SU-DHL-6 (cell line): ENCODE data around the gene CRAT.
"Not testable (repeated sequence)": the region's sequence is repeated elsewhere in the genome, so short reads cannot be mapped to it uniquely, and the experiment has no call there.

Experiments used
- H2AFZ ChIP-seq: fragments of 200-600 bp; sonication (generic); 2 replicates; pipeline ENCODE4 v1.6.1; 2014; ENCODE audit warnings: low read depth, mild to moderate bottlenecking, moderate library complexity, mixed read lengths, antibody characterized with exemption, low read length; ENCODE audit not compliant: severe bottlenecking
- H3F3A ChIP-seq: fragments of 200-600 bp; shearing (Covaris generic); 2 replicates; pipeline ENCODE4 v1.6.0; 2016; ENCODE audit warnings: antibody characterized with exemption, mild to moderate bottlenecking; ENCODE audit not compliant: insufficient read depth
- H3K27ac ChIP-seq: fragments of 200-600 bp; sonication (generic); 2 replicates; pipeline ENCODE4 v1.5.1; 2016; ENCODE audit warnings: low read depth, mild to moderate bottlenecking, low read length, moderate library complexity, mixed read lengths
- H3K27me3 ChIP-seq: fragments of 200-600 bp; sonication (generic), shearing (Covaris generic); 2 replicates; pipeline ENCODE4 v1.6.0; 2014; ENCODE audit warnings: mild to moderate bottlenecking, low read length
- H3K36me3 ChIP-seq: fragments of 200-600 bp; sonication (generic); 2 replicates; pipeline ENCODE4 v1.6.1; 2014; ENCODE audit warnings: mild to moderate bottlenecking, low read length, mixed read lengths
- H3K4me2 ChIP-seq: fragments of 300-600, 200-600 bp; shearing (Covaris generic), sonication (generic); 2 replicates; pipeline ENCODE4 v1.6.0; 2014; ENCODE audit warnings: low read length, low read depth, mild to moderate bottlenecking; ENCODE audit not compliant: poor library complexity, severe bottlenecking
- H3K4me3 ChIP-seq: fragments of 200-600 bp; sonication (generic); 2 replicates; pipeline ENCODE4 v1.5.1; 2014; ENCODE audit warnings: antibody characterized with exemption, low read length, mild to moderate bottlenecking, mixed read lengths; ENCODE audit not compliant: insufficient read depth, poor library complexity, severe bottlenecking
- H3K79me2 ChIP-seq: fragments of 200-600 bp; sonication (generic); 2 replicates; pipeline ENCODE4 v1.6.1; 2014; ENCODE audit warnings: mild to moderate bottlenecking, low read length, moderate library complexity; ENCODE audit not compliant: insufficient read depth
- H3K9ac ChIP-seq: fragments of 200-600 bp; sonication (generic); 2 replicates; pipeline ENCODE4 v1.7.0; 2014; ENCODE audit warnings: mild to moderate bottlenecking, low read length
- H3K9me2 ChIP-seq: fragments of 200-600 bp; sonication (generic); replicated peaks from 2 replicates; pipeline ENCODE4 v1.6.1; 2014; ENCODE audit warnings: low read length; ENCODE audit not compliant: insufficient read depth
- H3K9me3 ChIP-seq: fragments of 200-600 bp; sonication (generic); 2 replicates; pipeline ENCODE4 v1.6.1; 2014; ENCODE audit warnings: low read length, mixed read lengths; ENCODE audit not compliant: insufficient read depth
- H4K20me1 ChIP-seq: fragments of 200-600 bp; sonication (generic); 2 replicates; pipeline ENCODE4 v1.6.1; 2014; ENCODE audit warnings: low read depth, mild to moderate bottlenecking, antibody characterized with exemption, low read length, moderate library complexity, mixed read lengths
- CTCF ChIP-seq: fragments of 200-600 bp; sonication (generic); IDR thresholded peaks from one replicate; pipeline ENCODE4 v1.5.1; 2017; ENCODE audit warnings: antibody characterized with exemption, mild to moderate bottlenecking, low read length, moderate library complexity; ENCODE audit not compliant: insufficient read depth, poor library complexity, severe bottlenecking
- EZH2phosphoT487 ChIP-seq: fragments of 200-600 bp; sonication (generic), shearing (Covaris generic); conservative IDR thresholded peaks from 2 replicates; pipeline ENCODE4 v1.6.1; 2018; ENCODE audit warnings: mild to moderate bottlenecking, antibody characterized with exemption, low read length, moderate library complexity, mixed read lengths

Gene CRAT

DNA sequence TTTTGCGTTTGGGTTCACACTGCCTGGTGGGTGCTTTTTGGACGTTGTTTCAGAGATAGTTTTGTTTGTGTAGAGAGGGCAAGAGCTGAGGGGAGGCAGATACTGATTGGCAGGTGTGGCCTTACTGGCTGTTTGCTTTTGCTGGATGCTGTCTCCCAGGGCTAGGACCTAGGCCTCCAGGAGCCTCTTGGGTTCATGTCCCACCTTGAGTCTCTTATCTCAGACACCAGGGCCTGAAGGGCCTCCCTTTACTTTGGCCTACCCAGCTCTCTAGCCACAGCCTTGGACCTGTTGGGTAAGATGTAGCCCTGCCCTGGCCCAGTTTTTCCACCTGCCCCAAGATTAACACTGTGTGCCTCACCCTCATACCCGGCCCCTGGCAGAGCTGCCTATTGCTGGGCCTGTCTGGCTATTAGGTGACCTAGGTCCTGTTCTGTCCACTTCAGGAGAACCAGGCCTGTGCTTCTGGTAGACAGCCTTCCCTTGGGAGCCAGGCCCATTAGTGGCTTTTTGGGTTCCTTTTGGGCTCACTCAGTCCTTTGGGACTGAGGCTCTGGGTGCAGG lies 14.0 kb upstream of the CRAT start:
- Histone ChIP-seq H3K27me3 (no peaks in the 10 kb centered on the region), H3F3A (no peaks in the 10 kb centered on the region), H2AFZ (no peak overlapping the region), H3K79me2 (no peaks in the 10 kb centered on the region), H3K9me2 (no peaks in the 10 kb centered on the region), H4K20me1 (no peaks in the 10 kb centered on the region), H3K4me2 (no peak overlapping the region), H3K36me3 (0 out of 2 replicates have a peak, but pooled peaks cover 5% of the 10 kb centered on the region), H3K9ac (no peak overlapping the region), H3K27ac (no peak overlapping the region), H3K4me3 (no peak overlapping the region), H3K9me3 (no peaks in the 10 kb centered on the region)
- TF ChIP-seq EZH2phosphoT487 = no peak
- no peak for TF ChIP-seq CTCF

GRCh38 chr9:129122976-129123375 lies 12.4 kb upstream of the CRAT start:
- not testable (repeated sequence) for H3K79me2 ChIP-seq, H2AFZ ChIP-seq, H3K9me3 ChIP-seq, H3K4me2 ChIP-seq, H3K4me3 ChIP-seq, H3K27me3 ChIP-seq, H4K20me1 ChIP-seq, H3K9me2 ChIP-seq, H3K9ac ChIP-seq, H3K27ac ChIP-seq, H3K36me3 ChIP-seq, H3F3A ChIP-seq

- Histone ChIP-seq H3K9me3 (no peaks in the 10 kb centered on the region), H4K20me1 (no peaks in the 10 kb centered on the region), H2AFZ (no peak overlapping the region), H3K4me2 (no peak overlapping the region), H3K9ac (no peak overlapping the region), H3K27ac (no peak overlapping the region), H3F3A (no peaks in the 10 kb centered on the region), H3K9me2 (no peaks in the 10 kb centered on the region), H3K36me3 (0 out of 2 replicates have a peak, but pooled peaks cover 2% of the 10 kb centered on the region), H3K79me2 (peaks cover 14% of the 10 kb centered on the region; the same call in 1 of the 2 replicates), H3K4me3 (no peak overlapping the region), H3K27me3 (no peaks in the 10 kb centered on the region)
- no peak for TF ChIP-seq EZH2phosphoT487
- no peak for TF ChIP-seq CTCF
Observed at GRCh38 chr9:129122133-129122532, 11.5 kb upstream of the CRAT start.

- H3K4me2 ChIP-seq = no peak overlapping the region
- TF ChIP-seq EZH2phosphoT487 (no peak), CTCF (no peak)
- no peak overlapping the region for H2AFZ ChIP-seq
- no peaks in the 10 kb centered on the region for H3K9me3 ChIP-seq
- H3K9ac ChIP-seq = no peak overlapping the region
- H3K27ac ChIP-seq = no peak overlapping the region
- H3K79me2 ChIP-seq = peaks cover 20% of the 10 kb centered on the region; the same call in 1 of the 2 replicates
- H3F3A ChIP-seq = no peaks in the 10 kb centered on the region
- H3K9me2 ChIP-seq = no peaks in the 10 kb centered on the region
- H3K36me3 ChIP-seq = 0 out of 2 replicates have a peak, but pooled peaks cover 2% of the 10 kb centered on the region
- H3K27me3 ChIP-seq = no peaks in the 10 kb centered on the region
- H4K20me1 ChIP-seq = no peaks in the 10 kb centered on the region
- no peak overlapping the region for H3K4me3 ChIP-seq
Observed at GRCh38 chr9:129121483-129121882, 10.9 kb upstream of the CRAT start.
